Activated effector memory CD4-positive, alpha-beta T cell treated with anti-CD3 and anti-CD28 coated beads, Interleukin-2, amount 50 U/mL, for 16 hours (primary cell): Measurements from ENCODE around the gene MMUT.
"Not testable (repeated sequence)": the region's sequence is repeated elsewhere in the genome, so short reads cannot be mapped to it uniquely, and the experiment has no call there.

Source experiments
- DNase-seq: peaks from one replicate; pipeline ENCODE4 v3.0.0-alpha.2; 2020

Gene MMUT

GRCh38 chr6:49415358-49415757 lies 47.7 kb downstream of the MMUT start:
- DNase-seq: no peak

DNA sequence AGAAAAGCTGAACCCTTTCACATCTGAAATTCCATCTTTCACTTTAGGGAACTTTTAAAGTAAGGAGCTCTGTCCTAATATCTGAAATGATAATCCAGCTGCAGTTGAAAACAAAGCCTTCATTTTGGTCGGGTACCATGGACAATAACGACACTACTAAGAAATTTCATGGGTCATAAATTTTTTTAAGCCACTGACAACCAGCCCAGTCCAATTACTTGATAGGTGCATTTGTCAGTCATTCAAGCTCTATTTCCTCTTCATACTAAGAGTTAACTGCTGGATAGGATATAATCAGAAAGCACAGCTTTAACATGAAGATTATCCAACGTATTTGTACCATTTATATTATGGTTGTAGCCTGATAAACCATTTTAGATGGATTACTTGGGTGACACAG lies 52.5 kb downstream of the MMUT start:
- no peak for DNase-seq

DNA sequence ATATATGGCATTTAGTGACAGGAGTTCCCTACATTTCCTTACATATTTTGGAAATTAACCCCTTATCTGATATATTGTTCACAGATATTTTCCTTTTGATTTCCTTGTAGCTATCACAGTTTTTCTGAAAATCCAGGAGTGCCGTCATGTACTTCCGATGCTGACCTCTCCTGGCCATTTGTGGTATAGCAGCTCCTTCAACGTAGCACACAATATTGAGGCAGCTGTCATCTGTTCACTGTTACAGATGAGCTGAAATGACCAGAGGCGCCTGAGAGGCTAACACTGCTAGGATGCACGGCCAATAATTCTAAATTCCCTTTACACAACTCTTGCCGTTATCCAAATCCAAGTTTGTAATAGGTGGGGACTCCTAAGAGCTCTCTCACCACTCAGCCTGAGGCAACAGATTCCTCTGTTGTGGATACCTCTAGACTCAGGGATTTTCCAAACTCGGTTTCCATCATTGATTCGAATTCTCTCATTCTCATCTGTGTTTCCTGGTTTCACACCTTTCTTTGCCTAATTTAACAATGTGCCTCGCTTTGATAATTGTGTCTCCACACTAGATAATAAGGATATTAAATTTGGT lies 53.0 kb downstream of the MMUT start:
- DNase-seq: peak; percentile 84

DNA sequence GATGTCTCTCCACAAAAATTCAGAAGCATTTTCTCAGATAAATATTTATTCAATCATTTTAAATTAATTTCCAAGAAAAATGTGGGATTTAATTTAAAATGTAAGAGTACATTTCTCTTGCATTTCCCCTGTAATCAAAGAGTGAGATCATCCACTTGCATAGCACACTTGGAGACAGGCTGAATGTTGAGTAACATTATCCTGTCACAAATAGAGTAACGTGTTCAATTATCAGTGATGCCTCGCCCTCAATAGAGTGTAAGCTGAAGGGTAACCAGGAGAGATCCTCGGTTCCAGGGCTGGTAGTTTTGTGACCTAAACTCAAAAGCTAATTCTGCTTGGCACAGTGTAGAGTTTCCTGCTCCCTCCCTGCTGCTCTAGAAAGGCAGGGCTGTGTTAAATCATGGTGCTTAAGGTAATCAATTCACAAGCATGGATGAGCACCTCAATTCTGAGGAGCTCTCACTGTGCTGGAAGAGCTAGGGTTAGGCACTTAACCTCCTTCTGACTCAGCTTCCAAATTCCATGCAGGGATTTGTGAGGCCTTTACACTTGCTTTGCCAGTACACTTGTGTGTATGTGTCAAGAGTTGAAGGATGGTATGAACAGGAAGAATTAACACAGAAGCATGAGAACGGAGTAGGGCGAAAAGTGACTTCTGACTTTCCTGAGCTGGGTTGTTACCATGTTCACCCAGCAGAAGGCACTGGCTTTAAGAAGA lies 56.6 kb downstream of the MMUT start:
- no peak for DNase-seq

- DNase-seq: no peak
These were observed 62.0 kb downstream of the MMUT start for GRCh38 chr6:49401063-49401462.

- not testable (repeated sequence) for DNase-seq
These were observed 76.2 kb downstream of the MMUT start for GRCh38 chr6:49386667-49387508.

DNA sequence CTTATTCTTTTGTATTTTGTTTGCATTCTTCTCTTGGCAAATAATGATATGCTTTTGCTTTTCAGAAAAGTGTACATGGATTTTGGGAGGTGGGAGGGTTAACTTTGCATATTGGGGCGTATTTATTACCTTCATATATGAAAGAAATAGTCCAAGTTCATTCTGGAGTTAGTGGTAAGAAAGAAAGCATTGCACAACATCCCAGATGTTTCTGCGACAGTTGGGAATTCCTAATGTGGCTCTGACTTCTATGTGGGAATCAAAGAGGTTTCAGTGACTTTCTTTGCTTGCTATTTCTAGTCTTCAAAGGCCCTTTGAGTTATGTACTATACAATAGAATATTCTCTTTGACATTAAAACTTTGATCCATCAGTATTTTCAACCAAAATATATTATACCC lies 78.1 kb downstream of the MMUT start:
- DNase-seq: no peak
